Kidney (tissue), 14 donors: ENCODE results near the gene RRP1B. TPM values are rescaled to one million over a fixed set of nuclear protein-coding genes. Genes with fewer than 3 reads are reported as not detected.
"Not testable (repeated sequence)": the region's sequence is repeated elsewhere in the genome, so short reads cannot be mapped to it uniquely, and the experiment has no call there.

Source experiments
- DNase-seq, 5 donors: peaks; one replicate each; pipeline ENCODE4 v3.0.0-alpha.2; 2013 to 2020
- FAIRE-seq: peaks from 2 replicates; lab custom pipeline; 2012; peaks lifted over from hg19 to GRCh38; lab: Jason Lieb, UNC
- H3K27ac ChIP-seq, 2 donors: one replicate each; pipeline ENCODE4 v1.7.0; 2013; ENCODE audit warnings: low read depth in 2 of 2, low read length in 2 of 2, inconsistent platforms in 1 of 2
- H3K27me3 ChIP-seq: one replicate; pipeline ENCODE4 v1.7.1; 2013; ENCODE audit warnings: low read length, inconsistent platforms; ENCODE audit not compliant: control insufficient read depth, insufficient read depth
- H3K36me3 ChIP-seq, 3 donors: one replicate each; pipeline versions ENCODE4 v1.7.0 to v1.7.1; 2013; ENCODE audit warnings: low read length in 3 of 3, control low read depth in 1 of 3, inconsistent platforms in 1 of 3; ENCODE audit not compliant: insufficient read depth in 3 of 3, control insufficient read depth in 2 of 3
- H3K4me1 ChIP-seq, 3 donors: one replicate each; pipeline versions ENCODE4 v1.7.0 to v1.7.1; 2013; ENCODE audit warnings: low read length in 3 of 3, inconsistent platforms in 1 of 3, low read depth in 1 of 3; ENCODE audit not compliant: control insufficient read depth in 2 of 3, insufficient read depth in 2 of 3
- H3K4me3 ChIP-seq, 3 donors: one replicate each; pipeline versions ENCODE4 v1.7.0 to v1.8.1; 2013; ENCODE audit warnings: low read length in 3 of 3, control low read depth in 1 of 3, inconsistent platforms in 1 of 3
- H3K9ac ChIP-seq, 3 donors: one replicate each; pipeline versions ENCODE4 v1.7.0 to v1.7.1; 2013; ENCODE audit warnings: low read length in 3 of 3, control low read depth in 1 of 3, inconsistent platforms in 1 of 3
- H3K9me3 ChIP-seq, 3 donors: one replicate each; pipeline versions ENCODE4 v1.7.0 to v1.7.1; 2013; ENCODE audit warnings: low read length in 3 of 3, control low read depth in 1 of 3, inconsistent platforms in 1 of 3; ENCODE audit not compliant: control insufficient read depth in 2 of 3, insufficient read depth in 1 of 3
- intact Hi-C: fragments of 100-400 bp; cut with DNase I; formaldehyde crosslinking; loops from one replicate; pipeline ENCODE4 v1.11.1; 2022
- polyA plus RNA-seq: library from polyadenylated mRNA; stranded (reverse); fragments of 350-450 nt; fragmentation: Illumina TruSeq; extraction: RNeasy Lipid Tissue Mini Kit (QIAGEN cat#74804); gene quantifications from one replicate; pipeline ENCODE4 v1.2.3, GENCODE V29; 2014; ENCODE audit warnings: low read depth, low replicate concordance; ENCODE audit not compliant: insufficient read depth
- total RNA-seq: library from RNA; stranded (reverse); fragmentation: NEBNext Ultra II Directional; extraction: Animal tissue kit (Norgen Biotek cat#: 25700); gene quantifications from one replicate; pipeline ENCODE4 v1.2.1, GENCODE V29; 2021
- TF ChIP-seq, protein P1 (sequence below): IDR thresholded peaks from 3 replicates; pipeline ENCODE4 v1.5.1; 2012; ENCODE audit warnings: mild to moderate bottlenecking, moderate library complexity, borderline replicate concordance; ENCODE audit not compliant: insufficient read depth; ENCODE audit errors: extremely low read depth
- donor health status: control.
- donor health status: control.
- donor health status: control.
- donor health status: control.
- donor health status: control.
- donor health status: DM: yes; HTN: yes; CAD: no.
- donor health status: Normal renal cell carcinoma (clear cell type).

RRP1B gene
- total and polyA plus RNA-seq, 2 donors from 2014 or later, result 5.0 to 17.8 TPM

DNA sequence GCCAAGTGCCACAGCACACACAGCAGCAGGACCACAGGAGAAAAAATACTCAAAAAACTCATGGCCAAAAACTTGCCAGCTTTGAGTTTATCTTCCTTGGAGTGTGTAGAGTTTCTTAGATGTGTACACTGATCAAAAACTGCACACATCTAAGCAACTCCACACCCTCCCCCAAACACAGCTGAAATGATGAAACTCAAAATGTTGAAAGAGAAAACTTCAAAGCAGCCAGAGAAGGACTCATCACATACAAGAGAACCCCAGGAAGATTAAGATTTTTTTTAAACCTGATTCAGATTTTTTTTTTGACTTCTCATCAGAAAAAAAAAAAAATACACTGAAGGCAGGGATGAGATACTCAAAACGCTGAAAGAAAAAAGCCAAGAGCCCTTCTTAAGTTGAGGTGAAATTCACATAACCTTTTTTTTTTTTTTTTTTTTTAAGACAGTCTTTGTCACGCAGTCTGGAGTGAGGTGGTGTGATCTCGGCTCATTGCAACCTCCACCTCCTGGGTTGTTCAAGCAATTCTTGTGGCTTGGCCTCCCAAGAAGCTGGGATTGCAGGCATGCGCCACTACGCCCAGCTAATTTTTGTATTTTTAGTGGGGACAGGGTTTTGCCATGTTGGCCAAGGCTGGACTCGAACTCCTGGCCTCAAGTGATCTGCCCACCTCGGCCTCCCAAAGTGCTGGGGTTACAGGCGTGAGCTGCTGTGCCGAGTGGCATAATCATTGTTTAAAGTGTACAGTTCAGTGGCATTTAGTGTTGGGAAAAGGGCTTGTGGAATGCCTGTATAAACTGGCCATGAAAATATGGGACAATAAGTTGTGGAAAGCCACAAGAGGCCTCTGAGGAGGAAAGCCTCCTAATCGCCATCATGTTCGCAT is 38.6 kb downstream of the RRP1B start:
- H3K4me1 ChIP-seq, result peaks cover 0 to 5% (median under 1%) of the 10 kb centered on the region in 3 donors
- no peaks in the 10 kb centered on the region for H3K9me3 ChIP-seq
- no peak overlapping the region for H3K9ac ChIP-seq
- H3K27me3 ChIP-seq, result no peaks in the 10 kb centered on the region
- H3K36me3 ChIP-seq, result peaks cover 0 to 7% (median 0%) of the 10 kb centered on the region in 3 donors
- intact Hi-C loops, result no loop called here
- no peak for FAIRE-seq
- no peak overlapping the region for H3K27ac ChIP-seq
- peak in 1 of 5 donors; percentile 15 for DNase-seq
- TF ChIP-seq, protein P1, sequence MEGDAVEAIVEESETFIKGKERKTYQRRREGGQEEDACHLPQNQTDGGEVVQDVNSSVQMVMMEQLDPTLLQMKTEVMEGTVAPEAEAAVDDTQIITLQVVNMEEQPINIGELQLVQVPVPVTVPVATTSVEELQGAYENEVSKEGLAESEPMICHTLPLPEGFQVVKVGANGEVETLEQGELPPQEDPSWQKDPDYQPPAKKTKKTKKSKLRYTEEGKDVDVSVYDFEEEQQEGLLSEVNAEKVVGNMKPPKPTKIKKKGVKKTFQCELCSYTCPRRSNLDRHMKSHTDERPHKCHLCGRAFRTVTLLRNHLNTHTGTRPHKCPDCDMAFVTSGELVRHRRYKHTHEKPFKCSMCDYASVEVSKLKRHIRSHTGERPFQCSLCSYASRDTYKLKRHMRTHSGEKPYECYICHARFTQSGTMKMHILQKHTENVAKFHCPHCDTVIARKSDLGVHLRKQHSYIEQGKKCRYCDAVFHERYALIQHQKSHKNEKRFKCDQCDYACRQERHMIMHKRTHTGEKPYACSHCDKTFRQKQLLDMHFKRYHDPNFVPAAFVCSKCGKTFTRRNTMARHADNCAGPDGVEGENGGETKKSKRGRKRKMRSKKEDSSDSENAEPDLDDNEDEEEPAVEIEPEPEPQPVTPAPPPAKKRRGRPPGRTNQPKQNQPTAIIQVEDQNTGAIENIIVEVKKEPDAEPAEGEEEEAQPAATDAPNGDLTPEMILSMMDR, result no peak
- H3K4me3 ChIP-seq, result no peak overlapping the region

DNA sequence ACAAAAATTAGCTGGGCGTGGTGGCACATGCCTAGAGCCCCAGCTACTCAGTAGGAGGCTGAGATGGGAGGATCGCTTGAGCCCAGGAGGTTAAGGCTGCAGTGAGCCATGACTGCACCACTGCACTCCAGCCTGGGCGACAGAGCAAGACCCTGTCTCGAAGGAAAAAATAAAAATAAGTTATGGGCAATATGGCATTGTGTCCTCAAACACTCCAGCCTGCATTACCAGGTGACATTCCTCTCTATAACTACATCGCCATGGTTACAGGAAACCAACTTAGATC is 40.1 kb downstream of the RRP1B start:
- H3K9ac ChIP-seq, H3K27ac ChIP-seq, H3K4me1 ChIP-seq, H3K4me3 ChIP-seq, FAIRE-seq, H3K27me3 ChIP-seq, H3K36me3 ChIP-seq, H3K9me3 ChIP-seq, DNase-seq, intact Hi-C loops: not testable (repeated sequence)

DNA sequence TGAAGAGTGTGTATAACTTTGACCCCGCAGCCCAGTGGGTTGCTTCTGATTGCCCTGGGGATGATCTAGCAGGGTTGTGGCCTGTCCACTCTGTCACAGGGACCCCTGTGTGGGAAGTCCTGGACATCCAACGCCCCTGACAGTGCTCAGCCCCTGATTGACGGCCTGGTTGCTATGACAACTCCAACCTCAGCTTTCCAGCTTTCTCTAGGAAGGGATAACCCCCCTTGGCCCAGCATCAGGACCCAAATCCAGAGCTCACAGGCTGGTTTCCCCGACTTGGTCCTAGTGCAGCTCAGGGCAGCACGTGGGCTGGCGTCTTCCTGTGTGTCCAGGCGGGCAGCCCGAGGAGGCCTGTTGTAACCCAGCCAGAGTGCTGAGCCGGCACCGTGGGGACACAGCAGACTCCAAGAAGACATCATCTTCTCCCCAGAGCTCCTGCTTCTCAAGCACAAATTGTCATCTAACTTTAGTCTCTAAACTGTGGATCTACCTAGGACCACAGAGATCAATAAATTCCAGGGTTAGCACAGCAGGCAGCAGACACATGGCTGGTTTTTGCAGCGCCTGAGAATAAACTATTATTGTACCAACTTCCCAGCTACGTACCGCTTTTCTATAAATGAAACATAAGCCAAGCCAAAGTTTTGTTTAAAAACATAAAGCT is 40.7 kb downstream of the RRP1B start:
- FAIRE-seq, result no peak

More for the DNA sequence above, 40.7 kb downstream of the RRP1B start:
- intact Hi-C loops, result no loop called here
- peaks cover 0 to 9% (median 5%) of the 10 kb centered on the region in 3 donors for H3K4me1 ChIP-seq
- no peak overlapping the region for H3K9ac ChIP-seq
- no peak overlapping the region for H3K4me3 ChIP-seq
- no peaks in the 10 kb centered on the region for H3K27me3 ChIP-seq
- H3K9me3 ChIP-seq, result no peaks in the 10 kb centered on the region
- no peak overlapping the region for H3K27ac ChIP-seq
- peak in 1 of 5 donors; percentile 68 for DNase-seq
- no peaks in the 10 kb centered on the region for H3K36me3 ChIP-seq
- TF ChIP-seq, protein P1, result no peak
